Activated T-cell treated with anti-CD3 and anti-CD28 coated beads, Interleukin-2, amount 50 U/mL, for 4 hours (primary cell): ENCODE measurements around the gene AHCYL1. TPM values are rescaled to one million over a fixed set of nuclear protein-coding genes. Genes with fewer than 3 reads are reported as not detected.

Experiments used
- ATAC-seq, 2 donors: fragments of 200-7000 bp; cut with Tn5 transposase; one replicate each; pipeline ENCODE4 v1.10.0; 2021
- DNase-seq: peaks from one replicate; pipeline ENCODE4 v3.0.0-alpha.2; 2020
- H3K27me3 Mint-ChIP-seq: one replicate; pipeline ENCODE4 v1.8.0; 2021; ENCODE audit warnings: low read depth, mixed read lengths
- H3K36me3 Mint-ChIP-seq: one replicate; pipeline ENCODE4 v1.8.0; 2022; ENCODE audit warnings: mixed read lengths; ENCODE audit not compliant: insufficient read depth
- H3K4me1 Mint-ChIP-seq: one replicate; pipeline ENCODE4 v1.8.0; 2021; ENCODE audit warnings: low read depth, mixed read lengths
- H3K4me3 Mint-ChIP-seq: one replicate; pipeline ENCODE4 v1.8.0; 2021; ENCODE audit warnings: mild to moderate bottlenecking, moderate library complexity, mixed read lengths
- H3K9me3 Mint-ChIP-seq: one replicate; pipeline ENCODE4 v1.8.0; 2021; ENCODE audit warnings: mixed read lengths
- total RNA-seq, 3 donors: library from RNA; stranded (reverse); gene quantifications; one replicate each; pipeline ENCODE4 v1.2.1, GENCODE V29; 2021

Gene AHCYL1
- total RNA-seq, 3 donors from 2014 or later = 45.4 to 48.3 (median 48.2) TPM

DNA sequence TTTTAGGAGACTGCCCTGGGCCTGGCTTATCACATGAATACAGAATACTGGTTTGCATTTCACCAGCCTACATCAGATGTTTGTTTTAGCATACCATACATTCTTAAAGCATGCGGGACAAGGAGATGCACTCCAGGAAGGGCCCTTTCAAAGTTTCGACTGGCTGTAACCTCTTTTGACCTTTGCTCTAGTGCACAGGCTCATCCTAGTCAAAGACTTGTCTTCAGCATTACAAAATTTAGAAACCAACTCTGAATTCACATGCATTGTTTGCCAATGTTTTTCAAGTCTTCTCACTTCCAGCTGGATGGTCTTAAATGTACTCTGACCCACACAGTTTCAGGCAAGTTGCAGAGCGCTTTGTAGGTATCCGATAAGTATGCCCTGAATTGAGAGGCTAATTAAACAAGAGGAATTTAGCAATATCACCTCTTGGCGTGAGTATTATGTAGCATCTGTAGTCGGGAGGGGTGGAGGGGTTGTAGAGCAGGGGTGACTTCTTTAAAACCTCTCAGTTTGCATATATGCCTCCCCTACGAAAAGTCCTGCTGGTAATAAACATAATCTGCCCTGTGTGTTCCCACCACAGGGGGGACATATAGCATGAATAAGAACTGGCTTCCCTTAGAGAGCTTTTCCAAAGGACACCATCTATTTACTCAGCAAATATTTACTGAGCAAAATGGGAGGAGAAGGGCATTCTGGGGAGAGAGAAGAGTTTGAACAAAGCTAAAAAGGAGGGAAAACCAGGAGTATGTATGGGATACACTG lies 24.4 kb upstream of the AHCYL1 start:
- Mint-ChIP-seq H3K4me1 (no peaks in the 10 kb centered on the region), H3K9me3 (peaks cover 4% of the 10 kb centered on the region), H3K27me3 (peaks cover 7% of the 10 kb centered on the region), H3K36me3 (no peaks in the 10 kb centered on the region), H3K4me3 (no peak overlapping the region)
- DNase-seq = no peak
- no peak for ATAC-seq

DNA sequence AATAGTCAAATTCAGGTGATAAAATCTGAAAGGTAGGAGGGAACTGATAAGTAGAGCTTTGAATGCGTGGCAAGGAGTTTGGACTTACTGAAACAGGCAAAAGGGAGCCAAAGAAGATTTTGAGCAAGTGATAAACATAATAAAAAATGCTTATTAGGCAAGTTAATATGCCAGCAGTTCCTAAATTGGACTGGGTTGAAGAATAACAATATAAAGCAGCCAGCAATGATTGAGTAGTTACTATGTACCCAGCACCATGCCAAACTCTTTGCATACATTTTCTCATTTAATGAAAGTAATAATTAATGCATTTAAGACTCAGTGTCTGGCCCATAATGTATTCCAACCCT lies 23.8 kb upstream of the AHCYL1 start:
- no peak for DNase-seq
- Mint-ChIP-seq H3K9me3 (peaks cover 8% of the 10 kb centered on the region), H3K36me3 (no peaks in the 10 kb centered on the region), H3K27me3 (peaks cover 9% of the 10 kb centered on the region), H3K4me3 (no peak overlapping the region), H3K4me1 (no peaks in the 10 kb centered on the region)
- ATAC-seq = no peak

DNA sequence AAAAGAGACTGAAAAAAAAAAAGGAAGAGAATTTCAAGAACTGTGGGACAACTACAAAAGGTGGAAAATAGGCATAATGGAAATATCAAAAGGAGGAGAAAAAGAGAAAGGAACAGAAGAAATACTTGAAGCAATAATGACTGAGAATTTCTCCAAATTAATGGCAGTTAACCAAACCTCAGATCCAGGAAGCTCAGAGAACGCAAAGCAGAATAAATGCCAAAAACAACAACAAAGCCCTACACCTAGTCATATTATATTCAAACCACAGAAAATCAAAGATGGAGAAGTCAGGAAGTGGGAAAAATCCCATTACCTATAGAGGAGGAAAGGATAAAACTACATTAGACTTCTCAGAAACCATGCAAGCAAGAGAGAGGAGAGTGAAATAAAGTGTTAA lies 20.7 kb upstream of the AHCYL1 start:
- no peak for ATAC-seq
- Mint-ChIP-seq H3K9me3 (peaks cover 8% of the 10 kb centered on the region), H3K4me1 (no peaks in the 10 kb centered on the region)

DNA sequence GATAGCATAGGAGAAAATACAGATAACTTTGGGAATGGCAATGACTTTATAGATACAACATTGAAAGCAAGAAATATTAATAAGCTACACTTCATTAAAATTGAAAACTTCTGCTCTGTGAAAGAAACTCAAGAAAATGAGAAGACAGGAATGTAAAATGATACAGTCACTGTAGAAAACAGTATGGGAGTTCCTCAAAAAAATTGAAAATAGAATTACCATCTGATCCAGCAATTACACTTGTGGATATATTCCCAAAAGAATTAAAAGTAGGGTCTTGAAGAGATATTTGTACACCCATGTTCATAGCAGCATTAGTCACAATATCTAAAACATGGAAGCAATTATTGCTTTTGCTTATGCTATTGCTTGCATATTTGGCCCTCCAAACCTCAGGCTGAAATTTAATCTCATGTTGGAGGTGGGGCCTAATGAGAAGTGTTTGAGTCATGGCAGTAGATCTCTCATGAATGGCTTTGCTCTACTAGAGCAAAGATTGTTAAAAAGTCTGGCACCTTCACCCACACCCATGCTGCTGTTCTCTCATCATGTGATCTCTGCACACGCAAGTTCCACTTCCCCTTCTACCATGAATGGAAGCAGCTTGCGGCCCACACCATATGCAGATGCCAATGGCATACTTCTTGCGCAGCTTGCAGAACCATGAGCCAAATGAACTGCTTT lies 15.3 kb upstream of the AHCYL1 start:
- peaks cover 8% of the 10 kb centered on the region for H3K9me3 Mint-ChIP-seq
- no peak for ATAC-seq
- no peak for DNase-seq
- H3K4me3 Mint-ChIP-seq = no peak overlapping the region
- H3K36me3 Mint-ChIP-seq = no peaks in the 10 kb centered on the region
- H3K4me1 Mint-ChIP-seq = no peaks in the 10 kb centered on the region
- peaks cover 3% of the 10 kb centered on the region for H3K27me3 Mint-ChIP-seq

More for the DNA sequence above, 20.7 kb upstream of the AHCYL1 start:
- Mint-ChIP-seq H3K36me3 (no peaks in the 10 kb centered on the region), H3K27me3 (peaks cover 3% of the 10 kb centered on the region), H3K4me3 (no peak overlapping the region)
- no peak for DNase-seq

DNA sequence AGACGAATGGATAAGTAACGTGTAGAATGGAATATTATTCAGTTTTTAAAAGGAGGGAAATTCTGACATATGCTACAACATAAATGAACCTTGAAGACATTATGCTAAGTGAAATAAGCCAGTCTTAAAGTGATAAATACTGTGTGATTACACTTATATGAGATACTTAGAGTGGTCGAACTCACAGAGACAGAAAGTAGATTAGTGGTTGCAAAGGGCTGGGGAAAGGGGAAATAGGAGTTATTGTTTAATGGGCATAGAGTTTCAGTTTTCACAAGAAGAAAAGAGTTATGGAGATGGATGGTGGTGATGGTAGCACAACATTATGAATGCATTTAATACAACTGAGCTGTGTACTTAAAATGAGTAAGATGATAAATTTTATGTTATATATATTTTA lies 14.7 kb upstream of the AHCYL1 start:
- H3K27me3 Mint-ChIP-seq = peaks cover 3% of the 10 kb centered on the region
- no peaks in the 10 kb centered on the region for H3K4me1 Mint-ChIP-seq
- no peak overlapping the region for H3K4me3 Mint-ChIP-seq
- no peaks in the 10 kb centered on the region for H3K36me3 Mint-ChIP-seq
- DNase-seq = no peak
- no peak for ATAC-seq
- peaks cover 7% of the 10 kb centered on the region for H3K9me3 Mint-ChIP-seq

DNA sequence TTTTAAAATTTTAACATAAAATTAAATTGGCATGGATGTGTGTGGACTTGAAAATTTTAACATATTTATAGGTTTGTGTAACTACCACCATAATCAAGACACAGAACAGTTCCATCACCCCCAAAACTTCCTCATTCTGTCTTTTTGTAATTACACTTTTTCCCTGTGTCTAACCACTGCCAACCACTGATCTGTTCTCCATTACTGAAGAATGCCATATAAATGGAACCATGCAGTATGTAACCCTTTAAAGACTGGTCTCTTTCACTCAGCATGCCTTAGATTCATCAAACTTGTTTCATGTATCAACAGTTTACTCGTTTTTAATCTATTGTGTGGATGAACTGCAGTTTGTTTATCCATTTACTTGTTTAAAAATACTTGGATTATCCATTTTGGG lies 13.0 kb upstream of the AHCYL1 start:
- H3K27me3 Mint-ChIP-seq = peaks cover 4% of the 10 kb centered on the region
- H3K36me3 Mint-ChIP-seq = no peaks in the 10 kb centered on the region
- no peaks in the 10 kb centered on the region for H3K4me1 Mint-ChIP-seq
- no peak for ATAC-seq
- no peak for DNase-seq
- no peak overlapping the region for H3K4me3 Mint-ChIP-seq
- no peaks in the 10 kb centered on the region for H3K9me3 Mint-ChIP-seq

DNA sequence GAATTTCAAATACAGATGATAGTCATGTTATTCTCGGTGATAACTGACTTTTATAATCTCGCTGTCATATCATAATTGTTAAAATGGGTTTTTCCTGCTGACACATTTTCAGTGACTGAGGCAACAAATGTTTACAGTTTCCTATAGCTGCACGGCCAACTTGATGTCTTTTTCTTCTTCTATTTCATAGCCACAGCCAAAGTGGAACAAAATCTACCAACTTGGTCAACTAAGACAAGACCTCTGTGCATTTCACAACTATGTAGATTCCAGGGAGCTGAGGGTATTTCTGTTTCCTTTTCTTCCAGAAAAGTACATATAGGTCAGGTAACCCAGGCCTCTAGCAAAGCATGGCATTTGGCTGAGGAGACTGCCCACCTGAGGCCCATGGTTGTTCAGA lies 10.4 kb upstream of the AHCYL1 start:
- H3K27me3 Mint-ChIP-seq = peaks cover 10% of the 10 kb centered on the region
- ATAC-seq (no peak), DNase-seq (no peak)
- no peaks in the 10 kb centered on the region for H3K36me3 Mint-ChIP-seq
- no peaks in the 10 kb centered on the region for H3K4me1 Mint-ChIP-seq
- H3K9me3 Mint-ChIP-seq = no peaks in the 10 kb centered on the region
- H3K4me3 Mint-ChIP-seq = no peak overlapping the region

DNA sequence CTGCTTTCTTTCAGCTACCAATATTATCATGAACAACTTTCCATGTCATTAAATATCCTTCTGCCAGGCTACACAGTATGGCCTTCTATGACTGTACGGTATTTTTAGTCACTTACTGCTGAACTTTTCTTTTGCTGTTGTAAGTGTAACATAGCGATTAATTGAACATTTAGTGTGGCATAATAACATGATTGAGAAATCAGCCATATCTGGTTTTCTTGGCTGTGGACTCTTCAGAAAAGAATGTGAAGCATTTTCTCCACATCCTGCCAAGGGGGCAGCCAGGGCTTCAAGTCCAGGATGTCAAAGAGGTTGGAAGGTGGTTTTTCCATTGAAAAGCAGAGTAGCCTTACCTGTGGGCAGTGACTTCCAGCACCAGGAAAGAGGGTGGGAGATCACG lies 8.8 kb upstream of the AHCYL1 start:
- ATAC-seq (no peak), DNase-seq (no peak)
- no peaks in the 10 kb centered on the region for H3K36me3 Mint-ChIP-seq
- no peak overlapping the region for H3K4me3 Mint-ChIP-seq
- H3K4me1 Mint-ChIP-seq = no peaks in the 10 kb centered on the region
- no peaks in the 10 kb centered on the region for H3K9me3 Mint-ChIP-seq
- peaks cover 10% of the 10 kb centered on the region for H3K27me3 Mint-ChIP-seq

DNA sequence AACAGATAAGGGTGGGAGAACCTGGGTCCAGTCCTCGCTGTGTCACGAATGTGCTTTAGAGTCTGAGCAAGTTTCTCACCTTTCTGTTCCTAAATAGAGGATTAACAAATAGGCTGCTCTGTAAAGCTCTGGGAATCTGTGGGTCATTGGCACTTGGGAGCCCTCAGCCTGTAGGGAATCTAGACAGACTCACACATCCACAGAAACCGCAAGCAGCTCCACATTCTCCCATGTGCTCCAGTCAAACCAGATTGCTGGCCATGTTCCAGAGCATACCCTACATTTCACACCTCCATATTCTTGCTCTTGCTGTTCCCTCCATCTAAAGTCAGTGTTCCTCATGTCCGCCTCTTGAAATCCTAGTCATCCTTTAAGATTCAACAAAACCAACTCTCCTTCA lies 7.8 kb upstream of the AHCYL1 start:
- DNase-seq = no peak
- H3K9me3 Mint-ChIP-seq = no peaks in the 10 kb centered on the region
- ATAC-seq = no peak
- H3K4me3 Mint-ChIP-seq = no peak overlapping the region
- peaks cover 10% of the 10 kb centered on the region for H3K27me3 Mint-ChIP-seq
- no peaks in the 10 kb centered on the region for H3K36me3 Mint-ChIP-seq
- no peaks in the 10 kb centered on the region for H3K4me1 Mint-ChIP-seq

DNA sequence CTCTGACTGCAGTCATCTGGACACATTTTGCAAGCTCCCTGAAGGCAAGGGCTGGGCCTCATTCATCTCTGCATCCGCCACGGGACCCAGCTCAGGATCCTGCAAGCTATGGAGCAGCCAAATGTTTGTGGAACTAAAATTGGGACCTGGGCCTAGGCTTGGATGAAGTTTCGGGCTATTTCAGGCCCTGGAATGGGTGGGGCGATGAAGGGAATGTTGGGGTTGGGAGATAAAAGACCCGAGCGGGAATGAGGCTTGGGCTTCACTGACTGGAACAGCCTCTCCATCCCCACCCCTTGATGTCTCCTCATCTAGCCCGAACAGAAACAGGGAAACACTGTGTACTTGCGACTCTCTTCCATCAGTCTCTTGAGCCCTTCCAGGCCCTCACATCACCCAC lies 7.3 kb upstream of the AHCYL1 start:
- H3K4me1 Mint-ChIP-seq = no peaks in the 10 kb centered on the region
- no peaks in the 10 kb centered on the region for H3K9me3 Mint-ChIP-seq
- no peaks in the 10 kb centered on the region for H3K36me3 Mint-ChIP-seq
- no peak overlapping the region for H3K4me3 Mint-ChIP-seq
- peaks cover 10% of the 10 kb centered on the region for H3K27me3 Mint-ChIP-seq
- ATAC-seq (no peak), DNase-seq (no peak)

DNA sequence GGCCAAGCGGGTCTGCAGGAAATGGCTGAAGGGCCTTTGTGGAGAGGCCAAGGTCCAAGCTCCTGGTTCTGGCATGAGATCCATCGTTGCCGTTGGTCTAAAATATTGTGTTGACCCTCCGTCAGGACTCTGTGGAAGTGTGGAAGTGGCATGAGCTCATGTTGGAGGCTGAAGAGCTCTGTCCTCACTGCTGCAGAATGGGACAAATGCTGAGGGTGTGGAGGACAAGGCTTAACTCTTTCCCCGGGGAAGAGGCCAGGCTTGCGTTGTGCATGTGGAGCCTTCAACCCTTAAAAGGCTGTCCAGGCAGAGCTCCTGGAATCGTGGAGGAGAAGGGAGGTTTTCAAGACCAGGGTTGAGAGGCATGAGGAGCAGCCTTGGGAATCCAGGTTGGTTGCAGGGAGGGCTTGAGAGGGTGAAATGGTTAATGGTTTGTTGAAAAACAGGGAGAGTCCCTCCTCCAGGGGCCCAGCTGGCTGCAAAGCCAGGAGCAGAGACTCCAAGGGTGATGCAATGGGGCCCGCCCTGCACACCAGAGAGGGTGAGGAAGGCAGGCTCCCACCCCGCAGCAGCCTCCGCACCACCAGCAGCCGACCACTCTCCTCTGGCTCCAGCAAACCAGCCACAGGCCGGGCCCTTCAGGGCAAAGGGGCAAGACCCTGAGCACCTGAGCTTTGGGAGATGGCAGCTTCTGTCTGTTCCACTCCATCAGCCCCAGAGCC lies 6.7 kb upstream of the AHCYL1 start:
- DNase-seq = no peak
- Mint-ChIP-seq H3K36me3 (no peaks in the 10 kb centered on the region), H3K27me3 (peaks cover 10% of the 10 kb centered on the region), H3K4me3 (no peak overlapping the region), H3K9me3 (no peaks in the 10 kb centered on the region), H3K4me1 (no peaks in the 10 kb centered on the region)
- no peak for ATAC-seq

DNA sequence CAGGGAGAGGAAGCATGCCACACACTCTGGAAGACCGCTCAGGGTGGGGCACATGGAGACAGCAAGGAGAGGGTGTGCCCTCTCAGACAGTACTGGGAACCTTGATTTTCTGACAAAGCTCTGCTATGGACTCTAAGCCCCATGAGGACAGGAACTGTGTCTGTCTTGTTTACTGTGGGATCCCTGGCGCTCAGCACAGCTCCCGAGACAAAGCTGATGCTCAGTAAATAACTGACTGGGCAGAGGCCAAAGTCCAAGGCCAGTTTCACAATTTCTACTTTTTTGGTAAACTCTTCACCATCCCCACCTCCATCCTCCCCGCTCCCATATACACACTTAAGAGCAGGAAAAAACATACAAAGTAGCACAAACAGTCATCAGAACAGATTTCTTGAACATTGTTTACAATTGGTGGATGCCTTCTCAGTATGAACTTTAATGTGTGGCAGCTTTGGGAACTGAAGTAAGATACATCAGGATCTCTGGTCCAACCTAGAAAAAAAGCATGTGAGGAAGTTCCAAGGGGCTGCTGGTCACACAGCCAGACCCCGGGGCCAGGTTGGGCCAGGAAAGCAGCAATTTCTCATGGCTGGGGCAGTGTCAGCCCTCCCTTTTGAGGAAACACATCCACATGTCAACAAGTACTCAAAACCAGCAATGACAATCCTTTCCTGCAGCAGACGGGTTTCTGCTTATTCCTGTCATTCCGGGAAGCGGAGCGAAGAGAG lies 5.6 kb upstream of the AHCYL1 start:
- H3K4me1 Mint-ChIP-seq = no peaks in the 10 kb centered on the region
- H3K9me3 Mint-ChIP-seq = no peaks in the 10 kb centered on the region
- ATAC-seq (no peak), DNase-seq (no peak)
- H3K36me3 Mint-ChIP-seq = no peaks in the 10 kb centered on the region
- H3K27me3 Mint-ChIP-seq = peaks cover 10% of the 10 kb centered on the region
- no peak overlapping the region for H3K4me3 Mint-ChIP-seq

DNA sequence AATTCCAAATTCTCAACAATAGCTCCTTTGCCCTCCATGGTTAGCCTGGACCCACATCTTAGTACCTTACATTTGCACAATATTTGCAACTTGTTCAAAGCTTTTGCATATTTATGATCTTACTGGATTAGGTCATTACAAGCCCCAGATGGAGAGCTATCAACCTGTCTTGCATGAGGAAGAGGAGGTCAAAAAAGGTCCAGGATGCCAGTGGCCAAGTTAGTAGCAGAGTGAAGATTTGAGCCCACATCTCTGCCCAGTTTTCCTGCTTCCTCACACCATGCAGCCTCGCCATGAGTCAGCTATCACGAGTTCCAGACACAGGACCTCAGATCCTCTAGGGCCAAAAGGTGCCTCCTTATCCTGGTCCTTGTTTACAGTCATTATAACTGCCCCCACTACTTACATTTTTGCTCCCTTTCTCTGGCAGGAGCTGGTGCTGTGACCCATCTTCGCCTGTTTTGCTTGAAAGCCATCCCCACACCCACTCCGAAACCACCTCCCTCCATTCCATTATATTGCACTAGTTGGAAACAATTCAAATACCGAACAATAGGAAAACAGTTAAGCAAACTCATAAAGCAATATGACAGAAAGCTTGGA lies 5.0 kb upstream of the AHCYL1 start:
- Mint-ChIP-seq H3K9me3 (no peaks in the 10 kb centered on the region), H3K4me1 (no peaks in the 10 kb centered on the region), H3K36me3 (no peaks in the 10 kb centered on the region), H3K4me3 (no peak overlapping the region), H3K27me3 (peaks cover 10% of the 10 kb centered on the region)
- no peak for DNase-seq
- ATAC-seq = no peak
